ENCODE results near the gene CADM1.

GRCh38 chr11:115207166-115207591 is 297.0 kb downstream of the CADM1 start:
- no peak for TF ChIP-seq POLR2A (IDR thresholded peaks at IDR 0.05; ENCODE audit: low read length)
- TF ChIP-seq GATA1 (IDR thresholded peaks at IDR 0.05; ENCODE audit: low read depth, low read length): no peak
